ENCODE results near the gene OR2A25. TPM values are rescaled to one million over a fixed set of nuclear protein-coding genes. Genes with fewer than 3 reads are reported as not detected.

The OR2A25 gene
- total and polyA plus RNA-seq, 10 of the 15 experiments (the other 5 are each of a cell fraction or from before 2014, with no cell fraction given), result not detected

GRCh38 chr7:144032985-144033709 is 36.5 kb upstream of the OR2A25 start (continued):
- no peak for TF ChIP-seq SMAD1 (IDR thresholded peaks at IDR 0.05; ENCODE audit: low read depth, partially characterized antibody)

- Histone ChIP-seq H3K27ac (ENCODE audit: control insufficient read depth, insufficient read depth) (no peak overlapping the region), H3K9ac (ENCODE audit: control insufficient read depth, insufficient read depth, low read length) (no peak overlapping the region), H3K79me2 (ENCODE audit: control insufficient read depth, insufficient read depth, low read length) (no peaks in the 10 kb centered on the region), H3K9me3 (replicated peaks; ENCODE audit: control insufficient read depth, insufficient read depth, low read length) (no peaks in the 10 kb centered on the region), H4K20me1 (ENCODE audit: control insufficient read depth, insufficient read depth) (no peaks in the 10 kb centered on the region), H2AFZ (ENCODE audit: control insufficient read depth, low read depth, low read length) (no peak overlapping the region), H3K4me2 (ENCODE audit: control insufficient read depth, insufficient read depth) (no peak overlapping the region), H3K27me3 (replicated peaks in 1 of 2; ENCODE audit: control insufficient read depth in 2 of 2, insufficient read depth in 2 of 2, low read length in 1 of 2) (no peaks in the 10 kb centered on the region; a peak in 1 of 4 replicates), H3K36me3 (ENCODE audit: control insufficient read depth in 2 of 2, insufficient read depth in 2 of 2, low read length in 1 of 2) (no peaks in the 10 kb centered on the region), H3K4me1 (ENCODE audit: control insufficient read depth, insufficient read depth, low read length) (no peaks in the 10 kb centered on the region), H3K4me3 (no peak overlapping the region)
- POLR2A ChIA-PET, result no interaction called here
- DNase-seq (ENCODE audit: low read depth, low spot score) (no peak), ATAC-seq (no peak), FAIRE-seq (no peak)
- SMC1A ChIA-PET (ENCODE audit: uncharacterized antibody, unreplicated experiment), result no interaction called here
- BruUV-seq (replicated peaks), result no TSS peak
- RAD21 ChIA-PET (ENCODE audit: unreplicated experiment), result no interaction called here
- intact Hi-C loops (cut with micrococcal nuclease; ENCODE audit: unreplicated experiment) (no loop called here), in situ Hi-C loops (cut with MboI) (no loop called here)
- no peak for TF ChIP-seq NBN (IDR thresholded peaks at IDR 0.05)
- CTCF ChIA-PET, result interaction anchor here (0.6 kb wide), 1 partner anchor 570 kb away, joined by 3 read pairs; no protein-coding TSS in a partner anchor
These were observed 34.2 kb upstream of the OR2A25 start for GRCh38 chr7:144035385-144035784.

DNA sequence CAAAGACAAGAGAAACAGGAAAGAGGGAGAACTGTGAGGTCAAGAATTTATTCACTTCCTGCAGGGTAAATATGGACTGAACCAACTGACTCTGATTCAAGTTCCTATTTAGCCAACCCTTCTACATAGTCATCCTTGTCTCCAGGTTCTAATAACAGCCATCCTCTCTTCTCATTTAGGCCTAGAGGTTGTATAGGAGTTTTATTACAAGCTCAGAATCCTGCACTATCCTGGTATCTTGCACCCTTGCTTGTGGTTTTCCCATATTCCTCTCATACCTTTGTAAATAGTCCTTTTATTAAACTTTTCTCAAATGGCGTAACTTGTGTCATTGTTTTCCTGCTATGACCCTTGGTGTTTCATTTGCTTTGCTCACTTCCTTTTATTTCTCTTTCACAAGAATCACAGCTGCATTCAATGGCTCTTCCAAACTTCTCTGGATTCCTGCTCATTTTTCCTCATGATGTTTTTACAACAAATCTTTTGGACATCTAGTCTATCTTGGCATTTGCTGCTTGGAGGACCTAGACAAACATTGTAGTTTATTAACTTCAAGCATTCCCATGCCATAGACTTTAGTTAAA is 33.2 kb upstream of the OR2A25 start:
- BruUV-seq (replicated peaks), result no TSS peak
- ChIA-PET POLR2A (interaction anchor here (0.6 kb wide), 1 partner anchor 776 kb away, joined by 3 read pairs; no protein-coding TSS in a partner anchor), CTCF (interaction anchor here (1.4 kb wide), 1 partner anchor 9 kb away, joined by 3 read pairs; no protein-coding TSS in a partner anchor), SMC1A (ENCODE audit: uncharacterized antibody, unreplicated experiment) (no interaction called here), RAD21 (ENCODE audit: unreplicated experiment) (no interaction called here)
- H4K20me1 ChIP-seq (ENCODE audit: control insufficient read depth, insufficient read depth), result no peaks in the 10 kb centered on the region
- H3K36me3 ChIP-seq (ENCODE audit: control insufficient read depth in 2 of 2, insufficient read depth in 2 of 2, low read length in 1 of 2), result no peaks in the 10 kb centered on the region
- no peaks in the 10 kb centered on the region for H3K79me2 ChIP-seq (ENCODE audit: control insufficient read depth, insufficient read depth, low read length)
- no peak overlapping the region for H3K27ac ChIP-seq (ENCODE audit: control insufficient read depth, insufficient read depth)
- no peak for FAIRE-seq
- no peak overlapping the region for H2AFZ ChIP-seq (ENCODE audit: control insufficient read depth, low read depth, low read length)
- H3K4me1 ChIP-seq (ENCODE audit: control insufficient read depth, insufficient read depth, low read length), result no peaks in the 10 kb centered on the region
- H3K9me3 ChIP-seq (replicated peaks; ENCODE audit: control insufficient read depth, insufficient read depth, low read length), result no peaks in the 10 kb centered on the region
- no peak overlapping the region for H3K9ac ChIP-seq (ENCODE audit: control insufficient read depth, insufficient read depth, low read length)
- 36% methylated on average over 1 of the region's 1 CpG for whole genome bisulfite sequencing (ENCODE audit: insufficient coverage, insufficient replicate concordance, low lambda C conversion rate, missing lambda C conversion rate)
- intact Hi-C loops (cut with micrococcal nuclease; ENCODE audit: unreplicated experiment) (no loop called here), in situ Hi-C loops (cut with MboI) (no loop called here)
- ATAC-seq, result no peak
- no peak overlapping the region for H3K4me2 ChIP-seq (ENCODE audit: control insufficient read depth, insufficient read depth)
- H3K27me3 ChIP-seq (replicated peaks in 1 of 2; ENCODE audit: control insufficient read depth in 2 of 2, insufficient read depth in 2 of 2, low read length in 1 of 2), result no peaks in the 10 kb centered on the region
- DNase-seq (ENCODE audit: low read depth, low spot score), result no peak
- no peak overlapping the region for H3K4me3 ChIP-seq
- TF ChIP-seq ZNF274 (IDR thresholded peaks at IDR 0.05; ENCODE audit: insufficient read depth, insufficient read length) (no peak), SUZ12 (IDR thresholded peaks at IDR 0.05; ENCODE audit: unreplicated experiment) (no peak), GATAD2B (conservative IDR thresholded peaks at IDR 0.05; ENCODE audit: low read depth) (no peak), ASH2L (IDR thresholded peaks at IDR 0.05; ENCODE audit: borderline replicate concordance, low read depth) (no peak), CBFB (IDR thresholded peaks at IDR 0.05; ENCODE audit: low read depth) (no peak), BRCA1 (IDR thresholded peaks at IDR 0.05; ENCODE audit: low read depth, low read length) (no peak), ZBTB33 (IDR thresholded peaks at IDR 0.05) (no peak), IKZF1 (conservative IDR thresholded peaks at IDR 0.05) (no peak)
- TF ChIP-seq, protein P1, sequence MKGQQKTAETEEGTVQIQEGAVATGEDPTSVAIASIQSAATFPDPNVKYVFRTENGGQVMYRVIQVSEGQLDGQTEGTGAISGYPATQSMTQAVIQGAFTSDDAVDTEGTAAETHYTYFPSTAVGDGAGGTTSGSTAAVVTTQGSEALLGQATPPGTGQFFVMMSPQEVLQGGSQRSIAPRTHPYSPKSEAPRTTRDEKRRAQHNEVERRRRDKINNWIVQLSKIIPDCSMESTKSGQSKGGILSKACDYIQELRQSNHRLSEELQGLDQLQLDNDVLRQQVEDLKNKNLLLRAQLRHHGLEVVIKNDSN (IDR thresholded peaks at IDR 0.05; ENCODE audit: borderline replicate concordance, extremely low read length, insufficient read depth, low read depth, low read length), result no peak

Data from GM12878 (cell line).